ENCODE measurements around the gene PIMREG.

- no peak for TF ChIP-seq CTCF (IDR thresholded peaks at IDR 0.05; ENCODE audit: poor library complexity, severe bottlenecking)
- TF ChIP-seq REST (IDR thresholded peaks at IDR 0.05; ENCODE audit: borderline replicate concordance): no peak
- TF ChIP-seq MXI1 (conservative IDR thresholded peaks at IDR 0.05; ENCODE audit: poor library complexity, severe bottlenecking): no peak
- no peak for TF ChIP-seq EP300 (conservative IDR thresholded peaks at IDR 0.05; ENCODE audit: poor library complexity, severe bottlenecking)
- no peak for TF ChIP-seq POLR2AphosphoS5 (IDR thresholded peaks at IDR 0.05)
- no peak for TF ChIP-seq RAD21 (conservative IDR thresholded peaks at IDR 0.05)
Measured at GRCh38 chr17:6422654-6423241, 21.5 kb upstream of the PIMREG start.

All from neural cell (in vitro differentiated cells).